GM21619 (cell line): ENCODE results near the gene HSPA12B.

Source experiments
- ATAC-seq: cut with Tn5 transposase; IDR thresholded peaks from one replicate; pipeline ENCODE4 v1.9.1; 2021; ENCODE audit not compliant: unreplicated experiment

HSPA12B gene

GRCh38 chr20:3728354-3728753 lies 4.1 kb upstream of the HSPA12B start:
- no peak for ATAC-seq

- no peak for ATAC-seq
Measured at GRCh38 chr20:3728876-3729275, 3.6 kb upstream of the HSPA12B start.

GRCh38 chr20:3729378-3729777 lies 3.1 kb upstream of the HSPA12B start:
- ATAC-seq: no peak

GRCh38 chr20:3729811-3730540 lies 2.5 kb upstream of the HSPA12B start:
- ATAC-seq: no peak

- ATAC-seq: no peak
Measured at GRCh38 chr20:3730803-3731672, 1.4 kb upstream of the HSPA12B start.

GRCh38 chr20:3731944-3732326 lies 550 bp upstream of the HSPA12B start:
- no peak for ATAC-seq

- no peak for ATAC-seq
Measured at GRCh38 chr20:3733119-3733995, 872 bp downstream of the HSPA12B start.

- ATAC-seq: no peak
Measured at GRCh38 chr20:3734111-3734843, 1.8 kb downstream of the HSPA12B start.

GRCh38 chr20:3735768-3736167 lies 3.3 kb downstream of the HSPA12B start:
- ATAC-seq: no peak

GRCh38 chr20:3738111-3739053 lies 5.9 kb downstream of the HSPA12B start:
- ATAC-seq: no peak

- ATAC-seq: no peak
Measured at GRCh38 chr20:3739054-3739925, 6.8 kb downstream of the HSPA12B start.

- no peak for ATAC-seq
Measured at GRCh38 chr20:3739926-3740451, 7.5 kb downstream of the HSPA12B start.

GRCh38 chr20:3740615-3741301 lies 8.3 kb downstream of the HSPA12B start:
- no peak for ATAC-seq

- ATAC-seq: no peak
Measured at GRCh38 chr20:3741836-3742458, 9.5 kb downstream of the HSPA12B start.

- ATAC-seq: no peak
Measured at GRCh38 chr20:3743251-3743650, 10.8 kb downstream of the HSPA12B start.

- no peak for ATAC-seq
Measured at GRCh38 chr20:3744037-3744436, 11.6 kb downstream of the HSPA12B start.
